Measurements from ENCODE around the gene TREH.

Gene TREH

DNA sequence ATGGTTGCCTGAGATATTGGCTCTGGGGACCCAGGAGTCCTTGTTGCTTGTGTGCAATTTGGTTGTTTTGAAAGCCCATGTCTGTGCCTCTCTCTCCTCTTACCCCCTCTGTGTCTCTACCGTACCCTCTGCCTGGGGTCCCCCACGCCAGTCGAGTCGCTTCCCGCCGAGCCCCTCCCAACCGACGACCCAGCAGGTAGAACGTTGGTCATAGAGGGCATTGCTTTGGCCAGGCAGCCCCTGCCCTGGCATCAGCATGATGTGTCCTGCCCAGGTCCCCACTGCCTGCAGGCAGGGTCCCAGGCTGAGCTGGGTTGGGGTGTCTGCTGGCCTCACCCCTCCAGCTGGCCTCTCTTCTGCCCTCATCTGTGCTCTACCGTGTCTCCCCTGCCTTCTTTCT, 35.0 kb downstream of the TREH start:
- no peak for DNase-seq

GRCh38 chr11:118643995-118644345, 35.5 kb downstream of the TREH start:
- no peak for DNase-seq

GRCh38 chr11:118643142-118643994, 36.1 kb downstream of the TREH start:
- no peak for DNase-seq

GRCh38 chr11:118641397-118642019, 37.9 kb downstream of the TREH start:
- DNase-seq, result peak; percentile 83

DNA sequence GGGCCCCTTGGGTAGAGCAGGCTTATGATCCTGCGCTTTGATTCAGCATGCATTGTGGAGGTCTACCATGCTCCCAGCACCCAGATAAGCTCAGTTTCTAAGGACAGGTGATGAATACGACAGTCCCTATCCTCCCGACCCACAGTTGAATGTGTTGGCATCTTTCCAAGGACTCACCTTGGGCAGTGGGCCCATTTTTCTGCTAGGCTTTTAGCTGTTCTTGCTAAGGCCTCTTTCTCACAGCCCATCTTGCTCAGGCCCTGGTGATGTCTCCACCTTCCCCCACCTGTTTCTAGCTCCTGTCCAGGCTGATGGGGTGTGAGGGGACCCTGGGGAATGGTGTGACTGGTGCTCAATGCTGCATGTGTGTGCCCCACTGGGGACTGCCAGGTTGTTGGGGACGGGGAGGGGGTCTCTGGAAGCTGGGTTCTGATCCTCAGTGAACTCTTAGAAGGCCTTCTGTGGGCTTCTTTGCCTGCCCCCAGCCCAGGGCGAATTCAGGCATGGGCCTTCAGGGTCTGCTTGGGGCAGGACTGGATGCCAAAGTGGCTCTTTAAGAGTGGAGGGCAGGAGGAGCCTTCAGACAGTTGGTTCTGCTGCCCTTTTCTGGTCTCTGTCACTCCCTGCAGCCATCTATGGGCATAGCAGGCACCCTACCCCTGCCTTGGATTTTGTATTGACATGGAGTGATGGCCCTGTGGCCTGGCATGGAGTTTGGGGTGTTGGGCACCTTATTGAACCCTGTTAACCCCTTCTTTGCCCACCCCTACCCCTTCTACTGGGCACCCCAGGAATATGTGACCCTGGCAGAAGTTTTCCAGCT, 38.9 kb downstream of the TREH start:
- DNase-seq, result no peak

DNA sequence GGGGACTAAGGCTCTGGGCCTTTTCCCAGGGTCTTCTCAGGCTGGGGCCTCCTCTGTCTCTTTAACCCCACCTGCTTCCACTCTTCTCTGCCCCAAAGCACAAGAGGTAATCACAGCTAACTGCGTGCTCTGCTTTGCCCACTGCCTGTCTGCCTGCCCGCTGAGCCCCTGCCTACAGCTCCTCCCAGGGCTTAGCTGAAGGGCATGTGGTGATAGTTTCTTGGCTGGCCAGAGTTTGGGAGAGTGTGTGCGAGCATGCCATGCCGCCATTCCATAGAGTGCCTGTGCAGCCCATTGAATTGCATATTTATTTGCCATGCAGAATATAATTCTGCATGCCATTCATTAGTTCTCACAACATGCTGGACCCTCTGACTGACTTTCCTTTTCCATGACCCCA, 39.6 kb downstream of the TREH start:
- DNase-seq, result no peak

DNA sequence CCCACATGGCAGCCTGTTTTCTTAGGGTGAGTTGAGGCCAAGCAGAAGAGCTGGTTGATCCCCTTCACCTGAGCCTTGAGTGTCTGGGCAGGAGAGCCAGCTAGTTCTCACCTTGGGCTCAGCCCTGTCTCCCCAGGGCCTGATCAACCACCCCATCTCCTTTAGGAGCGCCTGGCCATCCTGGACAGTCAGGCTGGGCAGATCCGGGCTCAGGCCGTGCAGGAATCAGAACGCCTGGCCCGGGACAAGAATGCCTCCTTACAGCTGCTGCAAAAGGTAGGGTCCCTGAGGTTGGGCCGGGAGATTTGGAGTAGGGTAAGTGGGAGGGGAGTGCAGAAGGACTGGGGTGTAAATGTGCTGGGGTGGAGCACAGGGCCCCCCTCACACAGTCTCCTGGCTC, 40.7 kb downstream of the TREH start:
- no peak for DNase-seq

DNA sequence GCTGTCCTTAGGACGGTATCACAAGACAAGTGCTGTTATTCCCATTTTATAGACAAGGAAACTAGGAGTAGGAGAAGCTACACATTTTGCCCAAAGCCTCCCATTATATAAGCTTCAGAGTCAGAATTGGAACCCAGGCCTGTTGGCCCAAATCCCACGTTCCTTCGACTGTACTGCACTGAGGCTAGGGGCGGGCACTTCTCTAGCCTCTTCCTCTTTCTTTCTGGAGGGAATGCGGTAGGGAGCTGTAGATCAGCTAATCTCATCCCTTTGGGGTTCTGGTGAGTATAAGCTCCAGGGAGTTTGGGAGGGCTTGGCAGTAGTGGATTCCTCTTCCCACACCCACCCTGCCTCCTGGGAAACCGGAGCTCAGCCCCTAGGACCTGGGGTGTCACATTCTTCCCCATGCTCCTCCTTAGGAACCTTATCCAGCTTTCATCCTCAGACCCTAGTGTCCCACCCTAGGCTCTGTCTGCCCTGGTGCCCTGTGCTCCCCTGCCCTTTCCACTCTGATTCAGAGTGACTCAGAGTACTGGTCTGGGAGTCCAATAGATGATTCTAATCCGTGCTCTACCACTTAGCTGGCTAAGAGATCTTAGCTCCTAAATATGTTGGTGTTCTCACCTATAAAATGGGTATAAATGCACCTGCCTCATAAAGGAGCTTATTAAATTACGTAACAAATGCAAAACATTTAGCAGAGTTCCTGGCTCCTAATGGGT, 42.7 kb downstream of the TREH start:
- DNase-seq, result no peak

- DNase-seq, result no peak
Measured at GRCh38 chr11:118635642-118636041, 43.8 kb downstream of the TREH start.

DNA sequence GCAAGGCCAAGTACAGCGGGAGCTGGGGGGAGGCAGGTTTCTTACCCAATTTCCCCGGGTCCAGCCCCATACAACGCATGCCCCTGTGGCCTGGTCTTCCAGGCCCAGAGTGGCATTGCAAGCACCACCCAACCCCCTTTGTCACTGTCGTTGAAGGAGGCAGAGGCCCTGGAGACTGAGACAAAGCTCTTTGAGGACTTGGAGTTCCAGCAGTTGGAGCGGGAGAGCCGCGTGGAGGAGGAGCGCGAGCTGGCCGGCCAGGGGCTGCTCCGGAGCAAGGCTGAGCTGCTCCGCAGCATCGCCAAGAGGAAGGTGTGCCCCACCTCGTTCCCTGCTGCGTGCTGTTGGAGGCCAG, 44.2 kb downstream of the TREH start:
- peak; percentile 77 for DNase-seq

GRCh38 chr11:118634431-118635236, 44.8 kb downstream of the TREH start:
- DNase-seq, result peak; percentile 93

- no peak for DNase-seq
Measured at GRCh38 chr11:118633979-118634378, 45.5 kb downstream of the TREH start.

GRCh38 chr11:118633319-118633690, 46.1 kb downstream of the TREH start:
- no peak for DNase-seq

GRCh38 chr11:118632577-118633318, 46.7 kb downstream of the TREH start:
- no peak for DNase-seq

DNA sequence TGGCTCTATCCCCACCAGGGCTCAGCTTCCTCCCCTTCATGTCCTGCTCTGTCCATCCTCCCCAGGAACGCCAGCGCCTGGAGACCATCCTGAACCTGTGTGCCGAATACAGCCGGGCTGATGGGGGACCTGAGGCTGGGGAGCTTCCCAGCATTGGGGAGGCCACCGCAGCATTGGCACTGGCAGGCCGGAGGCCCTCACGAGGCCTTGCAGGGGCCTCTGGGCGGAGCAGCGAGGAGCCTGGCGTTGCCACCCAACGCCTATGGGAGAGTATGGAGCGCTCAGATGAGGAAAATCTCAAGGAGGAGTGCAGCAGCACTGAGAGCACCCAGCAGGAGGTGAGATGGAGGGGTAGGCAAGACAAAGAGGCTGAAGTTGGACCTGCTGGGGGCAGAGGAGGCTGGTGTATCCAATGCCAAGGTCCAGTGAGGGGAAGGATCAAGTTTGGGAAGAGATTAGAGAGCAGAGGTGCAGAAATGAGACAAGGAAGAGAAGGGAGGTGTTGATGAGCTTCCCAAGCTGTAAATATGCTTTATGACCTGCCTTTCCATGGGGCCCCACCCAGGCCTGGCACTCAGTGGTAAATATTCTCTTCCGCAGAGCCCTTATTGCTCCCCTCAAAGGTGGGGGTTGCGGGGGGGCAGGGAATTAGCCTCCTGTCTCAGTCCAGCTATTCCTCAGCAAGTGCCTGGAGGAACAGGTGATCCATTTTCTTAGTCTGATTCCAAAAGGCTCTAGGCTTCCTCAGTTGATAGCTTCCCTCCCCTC, 48.1 kb downstream of the TREH start:
- no peak for DNase-seq

GRCh38 chr11:118629761-118630661, 49.4 kb downstream of the TREH start:
- no peak for DNase-seq

DNA sequence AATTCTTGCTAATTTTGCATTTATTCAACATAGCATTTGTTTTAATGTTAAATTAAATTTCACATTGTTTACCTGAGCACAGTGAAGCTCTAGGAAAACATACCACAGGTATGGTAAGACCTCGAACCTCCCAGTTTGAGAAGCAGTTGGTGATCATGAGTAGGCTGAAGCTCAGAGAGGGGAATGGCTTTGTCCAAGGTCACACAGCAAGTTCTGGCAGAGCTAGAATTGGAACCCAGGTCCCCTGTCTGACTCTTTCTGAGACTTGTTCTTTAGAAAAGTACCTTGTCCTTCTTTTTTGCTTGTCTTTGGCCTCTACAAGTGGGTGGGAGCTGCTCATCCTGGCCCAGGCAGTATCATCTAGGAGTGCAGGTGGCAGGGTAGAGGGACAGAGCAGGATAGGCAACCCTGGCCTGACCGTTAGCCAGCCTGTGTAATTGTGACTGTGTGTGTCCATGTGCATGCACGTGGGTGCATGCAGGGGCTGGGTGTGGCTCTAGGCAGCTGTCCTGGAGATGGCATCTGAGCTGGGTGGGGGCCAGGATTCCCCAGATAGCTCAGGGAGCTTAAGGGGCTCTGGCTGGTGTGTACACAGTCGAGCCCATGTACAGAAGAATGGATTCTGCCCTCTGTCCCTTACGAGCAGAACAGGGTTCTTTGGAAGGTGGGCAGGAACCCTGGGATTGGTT, 50.4 kb downstream of the TREH start:
- no peak for DNase-seq

DNA sequence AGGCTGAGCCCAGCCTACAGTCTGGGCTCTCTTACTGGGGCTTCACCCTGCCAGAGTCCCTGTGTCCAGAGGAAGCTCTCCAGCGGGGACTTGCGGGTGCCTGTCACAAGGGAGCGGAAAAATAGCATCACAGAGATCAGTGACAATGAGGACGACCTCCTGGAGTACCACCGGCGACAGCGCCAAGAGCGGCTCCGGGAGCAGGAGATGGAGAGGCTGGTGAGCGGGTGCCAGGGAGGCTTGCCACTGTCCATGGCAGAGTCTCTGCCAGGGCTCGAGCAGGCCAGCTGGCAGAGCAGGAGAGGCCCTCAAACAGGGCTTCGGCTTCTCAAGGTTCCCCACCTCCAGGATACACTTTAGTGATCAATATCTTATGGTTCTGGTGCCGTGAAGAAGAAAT, 51.0 kb downstream of the TREH start:
- DNase-seq, result no peak

DNA sequence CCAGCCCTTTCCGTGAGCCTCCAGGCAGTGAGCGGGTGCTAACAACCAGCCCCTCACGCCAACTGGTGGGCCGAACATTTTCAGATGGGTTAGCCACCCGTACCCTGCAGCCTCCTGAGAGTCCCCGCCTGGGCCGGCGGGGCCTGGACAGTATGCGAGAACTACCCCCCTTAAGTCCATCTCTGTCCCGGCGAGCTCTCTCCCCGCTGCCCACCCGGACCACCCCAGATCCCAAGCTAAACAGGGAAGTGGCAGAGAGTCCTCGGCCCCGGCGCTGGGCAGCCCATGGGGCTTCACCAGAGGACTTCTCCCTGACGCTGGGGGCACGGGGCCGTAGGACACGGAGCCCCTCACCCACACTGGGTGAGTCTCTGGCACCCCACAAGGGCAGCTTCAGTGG, 51.4 kb downstream of the TREH start:
- no peak for DNase-seq
